GM23248 (cell line): Measurements from ENCODE around the gene GATAD2A. TPM values are rescaled to one million over a fixed set of nuclear protein-coding genes. Genes with fewer than 3 reads are reported as not detected.

Source experiments
- DNase-seq: peaks from one replicate; pipeline ENCODE4 v3.0.0-alpha.2; 2015
- H2AFZ ChIP-seq: fragments of 200-600 bp; sonication (generic); 2 replicates; pipeline ENCODE4 v1.6.1; 2016; ENCODE audit warnings: antibody characterized with exemption
- H3F3A ChIP-seq: fragments of 200-600 bp; sonication (generic); 2 replicates; pipeline ENCODE4 v1.6.1; 2016; ENCODE audit warnings: mild to moderate bottlenecking, antibody characterized with exemption, mixed run types; ENCODE audit not compliant: insufficient read depth
- H3K27ac ChIP-seq: fragments of 200-600 bp; sonication (generic); 2 replicates; pipeline ENCODE4 v1.5.1; 2016; ENCODE audit warnings: mild to moderate bottlenecking
- H3K27me3 ChIP-seq: fragments of 200-600 bp; sonication (generic); replicated peaks from 2 replicates; pipeline ENCODE4 v1.6.1; 2016; ENCODE audit warnings: mild to moderate bottlenecking; ENCODE audit not compliant: insufficient read depth
- H3K36me3 ChIP-seq: fragments of 200-600 bp; sonication (generic); 2 replicates; pipeline ENCODE4 v1.6.1; 2016; ENCODE audit warnings: low read depth, mild to moderate bottlenecking
- H3K4me1 ChIP-seq: fragments of 200-600 bp; sonication (generic); 2 replicates; pipeline ENCODE4 v1.6.1; 2016; ENCODE audit warnings: mild to moderate bottlenecking; ENCODE audit not compliant: insufficient read depth
- H3K4me2 ChIP-seq: fragments of 200-600 bp; sonication (generic); one replicate; pipeline ENCODE4 v1.6.1; 2016; ENCODE audit warnings: mild to moderate bottlenecking; ENCODE audit not compliant: unreplicated experiment
- H3K4me3 ChIP-seq: fragments of 200-600 bp; sonication (generic); 2 replicates; pipeline ENCODE4 v1.5.1; 2016; ENCODE audit warnings: mild to moderate bottlenecking
- H3K79me2 ChIP-seq: fragments of 200-600 bp; sonication (generic); 2 replicates; pipeline ENCODE4 v1.6.1; 2016; ENCODE audit warnings: mild to moderate bottlenecking; ENCODE audit not compliant: insufficient read depth
- H3K9ac ChIP-seq: fragments of 200-600 bp; sonication (generic); 2 replicates; pipeline ENCODE4 v1.6.1; 2016; ENCODE audit warnings: mild to moderate bottlenecking
- H3K9me2 ChIP-seq: fragments of 200-600 bp; sonication (generic); 2 replicates; pipeline ENCODE4 v1.6.1; 2016; ENCODE audit warnings: mixed run types, mild to moderate bottlenecking, moderate library complexity; ENCODE audit not compliant: insufficient read depth
- H3K9me3 ChIP-seq: fragments of 200-600 bp; sonication (generic); one replicate; pipeline ENCODE4 v1.6.1; 2017; ENCODE audit warnings: low read depth
- H4K20me1 ChIP-seq: fragments of 200-600 bp; sonication (generic); 2 replicates; pipeline ENCODE4 v1.6.0; 2016; ENCODE audit not compliant: insufficient read depth
- EZH2 ChIP-seq: fragments of 200-600 bp; sonication (generic); IDR thresholded peaks from 2 replicates; pipeline ENCODE4 v1.6.1; 2018; ENCODE audit warnings: antibody characterized with exemption, mild to moderate bottlenecking; ENCODE audit not compliant: insufficient read depth, poor library complexity, severe bottlenecking
- EZH2phosphoT487 ChIP-seq: fragments of 200-600 bp; sonication (generic); IDR thresholded peaks from 2 replicates; pipeline ENCODE4 v1.6.1; 2018; ENCODE audit warnings: antibody characterized with exemption, moderate library complexity, mild to moderate bottlenecking, low read depth; ENCODE audit not compliant: insufficient read depth
- WGBS, 2 experiments: methylation state at CpG; one replicate each; pipeline ENCODE4 v1.1.6; 2015 to 2017; ENCODE audit warnings: low lambda C conversion rate in 2 of 2, low coverage in 1 of 2; ENCODE audit errors: missing lambda C conversion rate in 2 of 2; 5-methylcytosine and 5-hydroxymethylcytosine counted together
- in situ Hi-C: fragments of 300-500 bp; cut with MboI; formaldehyde crosslinking; loops from 2 replicates; pipeline ENCODE4 v1.15.0; 2020
- polyA plus RNA-seq: library from polyadenylated mRNA; unstranded; fragments of >200 nt; fragmentation: Nextera tagmentation; extraction: Ambion mirVana; gene quantifications from 2 replicates; pipeline ENCODE4 v1.2.1, GENCODE V29; 2016
- total RNA-seq: library from RNA; depleted of rRNA; stranded (reverse); fragments of >200 nt; shearing (Covaris generic); gene quantifications from 2 replicates; pipeline ENCODE4 v1.2.3, GENCODE V29; 2014

Gene GATAD2A
- total and polyA plus RNA-seq, 2 experiments from 2014 or later = 15.4 to 52.1 TPM

DNA sequence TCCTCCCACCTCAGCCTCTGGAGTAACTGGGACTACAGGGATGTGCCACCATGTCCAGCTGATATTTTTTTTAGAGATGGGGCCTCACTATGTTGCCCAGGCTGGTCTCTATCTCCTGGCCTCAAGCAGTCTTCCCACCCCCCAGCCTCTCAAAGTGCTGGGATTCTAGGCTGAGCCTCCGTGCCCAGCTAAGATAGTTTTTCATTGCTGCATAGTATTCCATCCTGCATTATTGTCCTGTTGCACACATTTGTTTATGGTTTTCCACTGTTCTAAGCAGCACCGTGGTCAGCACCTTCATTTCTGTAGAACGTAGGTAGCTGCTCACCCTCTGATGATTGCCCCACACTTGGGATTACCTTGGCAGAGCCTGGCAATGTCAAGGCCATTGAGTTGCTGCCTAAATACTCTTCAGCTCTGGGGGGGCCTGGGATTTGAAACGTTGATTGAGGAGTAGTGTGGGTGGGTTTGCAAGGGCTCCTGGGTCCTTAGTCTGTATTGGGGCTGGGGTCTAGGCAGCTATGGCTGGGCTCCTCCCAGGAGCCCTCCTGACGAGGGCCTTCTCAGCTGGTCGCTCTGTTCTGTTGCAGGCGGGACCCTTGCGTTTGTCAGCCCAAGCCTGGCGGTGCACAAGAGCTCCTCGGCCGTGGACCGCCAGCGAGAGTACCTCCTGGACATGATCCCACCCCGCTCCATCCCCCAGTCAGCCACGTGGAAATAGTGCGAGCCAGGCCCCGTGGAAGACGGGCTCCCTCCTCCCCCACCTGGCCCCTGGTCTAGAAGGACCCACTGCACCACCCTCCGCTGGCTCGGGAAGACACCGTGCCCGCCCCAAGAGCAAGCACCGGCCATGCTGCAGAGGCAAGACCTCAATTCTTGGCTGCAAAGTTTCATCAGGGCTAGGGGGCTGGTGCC, 99.5 kb downstream of the GATAD2A start:
- Histone ChIP-seq H3F3A (no peaks in the 10 kb centered on the region), H3K27ac (no peak overlapping the region), H2AFZ (no peak overlapping the region), H3K79me2 (no peaks in the 10 kb centered on the region), H4K20me1 (no peaks in the 10 kb centered on the region), H3K9me2 (no peaks in the 10 kb centered on the region), H3K36me3 (peaks cover 12% of the 10 kb centered on the region; the same call in 1 of the 2 replicates), H3K4me3 (no peak overlapping the region), H3K27me3 (no peaks in the 10 kb centered on the region), H3K4me1 (no peaks in the 10 kb centered on the region), H3K9me3 (no peaks in the 10 kb centered on the region), H3K9ac (no peak overlapping the region), H3K4me2 (no peak overlapping the region)
- DNase-seq = no peak
- TF ChIP-seq EZH2 (no peak), EZH2phosphoT487 (no peak)
- in situ Hi-C loops = no loop called here
- WGBS, 2 experiments = 85 to 88% methylated on average over 21 to 23 of the region's 23 CpGs

DNA sequence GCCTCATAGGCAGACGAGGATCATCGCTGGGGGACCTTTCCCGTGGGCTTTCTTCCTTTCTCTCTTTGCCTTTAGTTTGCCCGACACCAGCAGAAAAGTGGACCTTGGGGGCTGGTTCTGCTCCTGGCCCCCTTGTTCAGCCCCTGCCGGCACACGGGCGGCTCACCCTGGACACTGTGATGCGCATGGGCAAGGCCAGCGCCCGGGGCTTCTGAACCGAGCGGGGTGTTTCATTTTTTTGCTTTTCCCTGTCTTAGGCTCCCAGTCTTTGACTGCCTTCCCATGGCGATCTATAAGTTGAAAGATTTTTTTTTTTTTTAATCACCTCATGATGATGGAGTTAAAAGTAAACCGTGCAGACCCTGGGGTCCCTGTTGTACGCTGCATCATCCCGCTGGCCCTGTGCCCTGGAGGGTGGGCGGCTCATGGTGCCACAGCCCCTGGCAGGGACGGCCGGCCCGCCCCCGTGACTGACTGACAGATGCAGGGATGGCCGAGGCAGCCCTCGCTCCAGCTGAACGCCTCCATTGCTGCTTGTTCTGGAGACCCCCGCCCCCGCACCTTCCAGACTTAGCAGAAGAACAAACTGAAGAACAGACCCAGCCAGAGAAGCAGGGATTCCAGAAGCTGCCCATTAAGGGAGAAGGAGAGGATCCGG, 100.3 kb downstream of the GATAD2A start:
- peaks cover 12% of the 10 kb centered on the region; the same call in 1 of the 2 replicates for H3K36me3 ChIP-seq
- no peak overlapping the region for H3K9ac ChIP-seq
- no peak overlapping the region for H3K27ac ChIP-seq
- H4K20me1 ChIP-seq = no peaks in the 10 kb centered on the region
- in situ Hi-C loops = no loop called here
- 89 to 91% methylated on average over 27 of the region's 27 CpGs for WGBS, 2 experiments
- H3K9me2 ChIP-seq = no peaks in the 10 kb centered on the region
- H3K4me3 ChIP-seq = no peak overlapping the region
- no peaks in the 10 kb centered on the region for H3K9me3 ChIP-seq
- no peak overlapping the region for H2AFZ ChIP-seq
- no peak for TF ChIP-seq EZH2
- TF ChIP-seq EZH2phosphoT487 = no peak
- H3K27me3 ChIP-seq = no peaks in the 10 kb centered on the region
- H3F3A ChIP-seq = no peaks in the 10 kb centered on the region
- no peaks in the 10 kb centered on the region for H3K4me1 ChIP-seq
- H3K79me2 ChIP-seq = no peaks in the 10 kb centered on the region
- H3K4me2 ChIP-seq = no peak overlapping the region
- no peak for DNase-seq

DNA sequence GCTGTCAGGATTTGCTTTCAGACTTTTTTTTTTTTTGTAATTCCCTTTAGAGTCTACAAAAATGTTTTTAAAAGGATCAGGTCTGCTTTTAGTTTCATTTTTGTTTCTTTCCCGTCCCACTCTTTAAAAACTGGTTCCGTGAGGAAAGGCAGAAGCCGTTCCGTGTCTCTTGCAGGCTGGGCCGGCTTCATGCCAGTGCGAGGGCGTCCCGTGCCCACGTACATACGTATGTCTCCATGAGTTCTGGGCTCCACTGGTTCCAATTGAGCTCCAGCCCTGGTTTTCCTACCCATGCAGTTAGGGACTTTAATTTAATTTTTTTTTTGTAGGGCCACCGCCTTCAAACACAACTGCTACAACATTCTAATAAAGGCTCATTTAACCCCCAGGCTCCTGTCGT, 101.1 kb downstream of the GATAD2A start:
- no peak for TF ChIP-seq EZH2
- Histone ChIP-seq H3K36me3 (peaks cover 12% of the 10 kb centered on the region; the same call in 1 of the 2 replicates), H3K4me2 (no peak overlapping the region), H3K79me2 (no peaks in the 10 kb centered on the region), H3K4me3 (no peak overlapping the region), H3F3A (no peaks in the 10 kb centered on the region), H3K27ac (no peak overlapping the region), H3K9ac (no peak overlapping the region), H3K27me3 (no peaks in the 10 kb centered on the region), H2AFZ (no peak overlapping the region), H3K9me2 (no peaks in the 10 kb centered on the region), H3K4me1 (no peaks in the 10 kb centered on the region), H4K20me1 (no peaks in the 10 kb centered on the region), H3K9me3 (no peaks in the 10 kb centered on the region)
- in situ Hi-C loops = no loop called here
- DNase-seq = no peak
- 85 to 86% methylated on average over 12 of the region's 12 CpGs for WGBS, 2 experiments

DNA sequence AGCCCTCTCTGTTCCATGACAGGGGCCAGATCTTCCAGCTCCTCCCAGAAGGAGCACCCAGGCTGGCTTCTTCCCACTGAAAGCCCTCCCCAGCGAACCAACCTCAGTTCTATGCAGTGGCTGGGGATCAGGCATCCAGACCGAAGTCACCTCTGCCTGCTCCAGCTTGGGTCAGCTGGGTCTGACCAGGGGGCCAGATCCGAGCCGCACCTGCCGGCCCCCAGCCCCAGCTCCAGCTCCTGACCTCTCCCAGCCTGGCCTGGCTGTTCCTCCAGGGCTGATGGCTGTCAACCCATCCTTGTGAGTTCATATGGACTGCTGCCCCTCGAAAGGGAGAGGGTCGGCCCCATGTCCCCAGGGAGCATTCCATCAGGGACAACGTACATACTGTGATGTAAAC, 101.9 kb downstream of the GATAD2A start:
- Histone ChIP-seq H2AFZ (no peak overlapping the region), H3K79me2 (no peaks in the 10 kb centered on the region), H4K20me1 (no peaks in the 10 kb centered on the region), H3K9me2 (no peaks in the 10 kb centered on the region), H3K27ac (no peak overlapping the region), H3K4me2 (no peak overlapping the region), H3K27me3 (no peaks in the 10 kb centered on the region), H3K4me3 (no peak overlapping the region), H3K9ac (no peak overlapping the region), H3K4me1 (no peaks in the 10 kb centered on the region), H3F3A (no peaks in the 10 kb centered on the region), H3K36me3 (peaks cover 12% of the 10 kb centered on the region; the same call in 1 of the 2 replicates), H3K9me3 (no peaks in the 10 kb centered on the region)
- WGBS, 2 experiments = 84 to 87% methylated on average over 8 of the region's 8 CpGs
- no peak for DNase-seq
- TF ChIP-seq EZH2phosphoT487 = no peak
- no peak for TF ChIP-seq EZH2
- in situ Hi-C loops = no loop called here
